ENCODE data around the gene KDM6A. TPM values are rescaled to one million over a fixed set of nuclear protein-coding genes. Genes with fewer than 3 reads are reported as not detected.
"Not testable (repeated sequence)": the region's sequence is repeated elsewhere in the genome, so short reads cannot be mapped to it uniquely, and the experiment has no call there.

KDM6A gene
- polyA plus RNA-seq, 1 donor from 2014 or later, result 25.1 TPM

- no peaks in the 10 kb centered on the region for H3K79me2 ChIP-seq (replicated peaks; ENCODE audit: insufficient read depth, low read length)
- TF ChIP-seq POLR2AphosphoS5 (IDR thresholded peaks at IDR 0.05) (no peak), REST (IDR thresholded peaks at IDR 0.05; ENCODE audit: borderline replicate concordance) (no peak), CTCF (IDR thresholded peaks at IDR 0.05; ENCODE audit: poor library complexity, severe bottlenecking) (no peak), MXI1 (conservative IDR thresholded peaks at IDR 0.05; ENCODE audit: poor library complexity, severe bottlenecking) (no peak), TAF1 (IDR thresholded peaks at IDR 0.05; ENCODE audit: low read depth) (no peak), EP300 (conservative IDR thresholded peaks at IDR 0.05; ENCODE audit: poor library complexity, severe bottlenecking) (no peak), EZH2 (IDR thresholded peaks at IDR 0.05; ENCODE audit: borderline replicate concordance, insufficient read depth, low read length, poor library complexity, severe bottlenecking) (no peak), RAD21 (conservative IDR thresholded peaks at IDR 0.05) (no peak), SMC3 (conservative IDR thresholded peaks at IDR 0.05; ENCODE audit: poor library complexity) (no peak)
- H3F3A ChIP-seq (ENCODE audit: insufficient read depth, low read length, poor library complexity, severe bottlenecking), result no peaks in the 10 kb centered on the region
- no peak overlapping the region for H2AFZ ChIP-seq (ENCODE audit: low read depth, low read length)
- H4K20me1 ChIP-seq (ENCODE audit: insufficient read depth), result no peaks in the 10 kb centered on the region
- no peaks in the 10 kb centered on the region for H3K9me3 ChIP-seq (ENCODE audit: low read length)
- no peak overlapping the region for H3K9ac ChIP-seq (ENCODE audit: low read length)
- no peaks in the 10 kb centered on the region for H3K27me3 ChIP-seq (ENCODE audit: insufficient read depth, low read depth, low read length)
- H3K9me2 ChIP-seq (ENCODE audit: insufficient read depth, low read length), result no peaks in the 10 kb centered on the region
- H3K36me3 ChIP-seq (ENCODE audit: insufficient read depth, low read length), result no peaks in the 10 kb centered on the region
- H3K4me3 ChIP-seq (ENCODE audit: low read length), result no peak overlapping the region
- H3K27ac ChIP-seq (ENCODE audit: low read length), result no peak overlapping the region
- H3K4me2 ChIP-seq (ENCODE audit: low read length), result no peak overlapping the region
These were observed 28.8 kb upstream of the KDM6A start for GRCh38 chrX:44844204-44844603.

- H3K4me2 ChIP-seq (ENCODE audit: low read length); H3K9ac ChIP-seq (ENCODE audit: low read length); H2AFZ ChIP-seq (ENCODE audit: low read depth, low read length); H4K20me1 ChIP-seq (ENCODE audit: insufficient read depth); H3K9me2 ChIP-seq (ENCODE audit: insufficient read depth, low read length); H3K4me3 ChIP-seq (ENCODE audit: low read length); H3F3A ChIP-seq (ENCODE audit: insufficient read depth, low read length, poor library complexity, severe bottlenecking); H3K9me3 ChIP-seq (ENCODE audit: low read length); H3K27ac ChIP-seq (ENCODE audit: low read length); H3K79me2 ChIP-seq (replicated peaks; ENCODE audit: insufficient read depth, low read length); H3K36me3 ChIP-seq (ENCODE audit: insufficient read depth, low read length); H3K27me3 ChIP-seq (ENCODE audit: insufficient read depth, low read depth, low read length): not testable (repeated sequence)
These were observed 22.1 kb upstream of the KDM6A start for GRCh38 chrX:44850891-44851290.

- H3K36me3 ChIP-seq (ENCODE audit: insufficient read depth, low read length), result no peaks in the 10 kb centered on the region
- H3K9me3 ChIP-seq (ENCODE audit: low read length), result no peaks in the 10 kb centered on the region
- peak overlapping the region; percentile 90 for H3K27ac ChIP-seq (ENCODE audit: low read length)
- no peak for TF ChIP-seq RAD21 (conservative IDR thresholded peaks at IDR 0.05)
- TF ChIP-seq REST (IDR thresholded peaks at IDR 0.05; ENCODE audit: borderline replicate concordance), result no peak
- TF ChIP-seq EP300 (conservative IDR thresholded peaks at IDR 0.05; ENCODE audit: poor library complexity, severe bottlenecking), result no peak
- TF ChIP-seq EZH2 (IDR thresholded peaks at IDR 0.05; ENCODE audit: borderline replicate concordance, insufficient read depth, low read length, poor library complexity, severe bottlenecking), result no peak
- no peak for TF ChIP-seq TAF1 (IDR thresholded peaks at IDR 0.05; ENCODE audit: low read depth)
- TF ChIP-seq SMC3 (conservative IDR thresholded peaks at IDR 0.05; ENCODE audit: poor library complexity), result no peak
- no peak for TF ChIP-seq MXI1 (conservative IDR thresholded peaks at IDR 0.05; ENCODE audit: poor library complexity, severe bottlenecking)
- TF ChIP-seq POLR2AphosphoS5 (IDR thresholded peaks at IDR 0.05), result no peak
- TF ChIP-seq CTCF (IDR thresholded peaks at IDR 0.05; ENCODE audit: poor library complexity, severe bottlenecking), result no peak
- H3K4me3 ChIP-seq (ENCODE audit: low read length), result peak overlapping the region; percentile 85
- no peaks in the 10 kb centered on the region for H3K27me3 ChIP-seq (ENCODE audit: insufficient read depth, low read depth, low read length)
- peak overlapping the region; percentile 44 for H3K4me2 ChIP-seq (ENCODE audit: low read length)
- no peaks in the 10 kb centered on the region for H3F3A ChIP-seq (ENCODE audit: insufficient read depth, low read length, poor library complexity, severe bottlenecking)
- peaks cover 25% of the 10 kb centered on the region for H3K79me2 ChIP-seq (replicated peaks; ENCODE audit: insufficient read depth, low read length)
- H3K9me2 ChIP-seq (ENCODE audit: insufficient read depth, low read length), result no peaks in the 10 kb centered on the region
- peak overlapping the region; percentile 87 for H3K9ac ChIP-seq (ENCODE audit: low read length)
- H4K20me1 ChIP-seq (ENCODE audit: insufficient read depth), result no peaks in the 10 kb centered on the region
- H2AFZ ChIP-seq (ENCODE audit: low read depth, low read length), result no peak overlapping the region
These were observed 1.8 kb upstream of the KDM6A start for GRCh38 chrX:44871114-44871645.

All from neural cell (in vitro differentiated cells).